GM18499 (cell line): ENCODE data around the gene GP1BB.
"Not testable (repeated sequence)": the region's sequence is repeated elsewhere in the genome, so short reads cannot be mapped to it uniquely, and the experiment has no call there.

ENCODE experiments used
- ATAC-seq: cut with Tn5 transposase; IDR thresholded peaks from one replicate; pipeline ENCODE4 v1.9.1; 2021; ENCODE audit warnings: moderate number of reproducible peaks; ENCODE audit not compliant: insufficient read depth, unreplicated experiment

Gene GP1BB

GRCh38 chr22:19724927-19725661, 1.8 kb downstream of the GP1BB start:
- no peak for ATAC-seq

- ATAC-seq = not testable (repeated sequence)
Measured at GRCh38 chr22:19726064-19726788, 2.9 kb downstream of the GP1BB start.

GRCh38 chr22:19727310-19728150, 4.2 kb downstream of the GP1BB start:
- no peak for ATAC-seq

- no peak for ATAC-seq
Measured at GRCh38 chr22:19728271-19728670, 4.9 kb downstream of the GP1BB start.

- ATAC-seq = no peak
Measured at GRCh38 chr22:19728836-19729235, 5.5 kb downstream of the GP1BB start.

- ATAC-seq = no peak
Measured at GRCh38 chr22:19729507-19729906, 6.2 kb downstream of the GP1BB start.

GRCh38 chr22:19730198-19730597, 6.9 kb downstream of the GP1BB start:
- ATAC-seq = no peak

GRCh38 chr22:19730655-19731360, 7.5 kb downstream of the GP1BB start:
- ATAC-seq = no peak

- no peak for ATAC-seq
Measured at GRCh38 chr22:19731361-19732135, 8.2 kb downstream of the GP1BB start.

- ATAC-seq = no peak
Measured at GRCh38 chr22:19732403-19733113, 9.2 kb downstream of the GP1BB start.

GRCh38 chr22:19733755-19734154, 10.4 kb downstream of the GP1BB start:
- no peak for ATAC-seq

- no peak for ATAC-seq
Measured at GRCh38 chr22:19734163-19734562, 10.8 kb downstream of the GP1BB start.

GRCh38 chr22:19734837-19735382, 11.6 kb downstream of the GP1BB start:
- ATAC-seq = no peak

GRCh38 chr22:19735665-19736510, 12.5 kb downstream of the GP1BB start:
- no peak for ATAC-seq

- no peak for ATAC-seq
Measured at GRCh38 chr22:19737846-19738663, 14.7 kb downstream of the GP1BB start.

GRCh38 chr22:19738664-19739447, 15.5 kb downstream of the GP1BB start:
- no peak for ATAC-seq
